Small intestine (tissue), 16 donors: ENCODE results near the gene HBEGF. TPM values are rescaled to one million over a fixed set of nuclear protein-coding genes. Genes with fewer than 3 reads are reported as not detected.

ENCODE experiments used
- DNase-seq, 2 donors: peaks; one replicate each; pipeline versions ENCODE4 v3.0.0 to v3.0.0-alpha.2; 2013
- FAIRE-seq: peaks from 2 replicates; lab custom pipeline; 2012; peaks lifted over from hg19 to GRCh38; lab: Jason Lieb, UNC
- H3K27ac ChIP-seq, 3 donors: one replicate each; pipeline ENCODE4 v1.5.1; 2013; ENCODE audit warnings: low read length in 2 of 3, mild to moderate bottlenecking in 2 of 3, control low read depth in 1 of 3, inconsistent platforms in 1 of 3, low read depth in 1 of 3, moderate library complexity in 1 of 3
- H3K27me3 ChIP-seq, 3 donors: one replicate each; pipeline ENCODE4 v1.6.1; 2013; ENCODE audit warnings: low read length in 3 of 3, inconsistent platforms in 1 of 3; ENCODE audit not compliant: control insufficient read depth in 3 of 3, insufficient read depth in 3 of 3
- H3K36me3 ChIP-seq, 3 donors: one replicate each; pipeline ENCODE4 v1.6.1; 2013; ENCODE audit warnings: low read length in 3 of 3, inconsistent platforms in 1 of 3, low read depth in 1 of 3, mild to moderate bottlenecking in 1 of 3, moderate library complexity in 1 of 3; ENCODE audit not compliant: control insufficient read depth in 3 of 3, insufficient read depth in 2 of 3
- H3K4me1 ChIP-seq, 3 donors: one replicate each; pipeline ENCODE4 v1.6.1; 2013; ENCODE audit warnings: low read length in 2 of 3, inconsistent platforms in 1 of 3, low read depth in 1 of 3, mild to moderate bottlenecking in 1 of 3, moderate library complexity in 1 of 3; ENCODE audit not compliant: control insufficient read depth in 3 of 3, insufficient read depth in 2 of 3
- H3K4me3 ChIP-seq, 3 donors: one replicate each; pipeline ENCODE4 v1.5.1; 2013; ENCODE audit warnings: low read length in 3 of 3, control low read depth in 1 of 3, inconsistent platforms in 1 of 3, low read depth in 1 of 3, mild to moderate bottlenecking in 1 of 3, moderate library complexity in 1 of 3
- H3K9me3 ChIP-seq, 2 donors: one replicate each; pipeline ENCODE4 v1.6.1; 2013; ENCODE audit warnings: low read depth in 1 of 2, low read length in 1 of 2; ENCODE audit not compliant: control insufficient read depth in 2 of 2, insufficient read depth in 1 of 2
- WGBS, 3 donors: extraction: QIAGEN DNeasy Blood & Tissue Kit; methylation state at CpG; one replicate each; pipeline ENCODE4 v1.1.7; 2013; 5-methylcytosine and 5-hydroxymethylcytosine counted together
- long read RNA-seq, 10 donors: transcript quantifications; one replicate each; lab custom pipeline, GENCODE V29; 2026
- polyA plus RNA-seq, 4 donors: library from polyadenylated mRNA; stranded (reverse) in 3 of 4; unstranded in 1 of 4; fragments of 200-250 nt in 3 of 4; fragments of 120-200 nt in 1 of 4; gene quantifications; one replicate each; pipeline versions ENCODE4 v1.2.1 to v1.2.3, GENCODE V29; 2013
- donor health status: healthy with polysubstance abuse.
- donor health status: control.
- donor health status: control.
- donor health status: Bipolar disorder and iron deficiency.
- donor health status: healthy.

HBEGF gene, protein sequence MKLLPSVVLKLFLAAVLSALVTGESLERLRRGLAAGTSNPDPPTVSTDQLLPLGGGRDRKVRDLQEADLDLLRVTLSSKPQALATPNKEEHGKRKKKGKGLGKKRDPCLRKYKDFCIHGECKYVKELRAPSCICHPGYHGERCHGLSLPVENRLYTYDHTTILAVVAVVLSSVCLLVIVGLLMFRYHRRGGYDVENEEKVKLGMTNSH
- 10 to 100 TPM in 3 of 4 donors, 1 to 10 TPM in 1; 2.1 to 18.1 (median 13.8) TPM for polyA plus RNA-seq
- long read RNA-seq, donor 1, partial matches to known transcripts, result 0 of 3 reads
- long read RNA-seq, donor 1, other reads (novel, unspliced or antisense), result 0 of 3 reads
- long read RNA-seq, donor 2, partial matches to known transcripts, result 0 of 1 reads
- long read RNA-seq, donor 2, other reads (novel, unspliced or antisense), result 0 of 1 reads
- long read RNA-seq, donor 3, partial matches to known transcripts, result 0 of 1 reads
- long read RNA-seq, donor 3, other reads (novel, unspliced or antisense), result 0 of 1 reads
- long read RNA-seq, donor 4, result 0 reads
- long read RNA-seq, donor 5, result 0 reads
- long read RNA-seq, donor 6, partial matches to known transcripts, result 0 of 1 reads
- long read RNA-seq, donor 6, other reads (novel, unspliced or antisense), result 0 of 1 reads
- long read RNA-seq, donor 7, partial matches to known transcripts, result 0 of 7 reads
- long read RNA-seq, donor 7, other reads (novel, unspliced or antisense), result 0 of 7 reads
- long read RNA-seq, donor 8, result 0 reads
- long read RNA-seq, donor 9, result 0 reads
- long read RNA-seq, donor 10, partial matches to known transcripts, result 0 of 3 reads
- long read RNA-seq, donor 10, other reads (novel, unspliced or antisense), result 0 of 3 reads

DNA sequence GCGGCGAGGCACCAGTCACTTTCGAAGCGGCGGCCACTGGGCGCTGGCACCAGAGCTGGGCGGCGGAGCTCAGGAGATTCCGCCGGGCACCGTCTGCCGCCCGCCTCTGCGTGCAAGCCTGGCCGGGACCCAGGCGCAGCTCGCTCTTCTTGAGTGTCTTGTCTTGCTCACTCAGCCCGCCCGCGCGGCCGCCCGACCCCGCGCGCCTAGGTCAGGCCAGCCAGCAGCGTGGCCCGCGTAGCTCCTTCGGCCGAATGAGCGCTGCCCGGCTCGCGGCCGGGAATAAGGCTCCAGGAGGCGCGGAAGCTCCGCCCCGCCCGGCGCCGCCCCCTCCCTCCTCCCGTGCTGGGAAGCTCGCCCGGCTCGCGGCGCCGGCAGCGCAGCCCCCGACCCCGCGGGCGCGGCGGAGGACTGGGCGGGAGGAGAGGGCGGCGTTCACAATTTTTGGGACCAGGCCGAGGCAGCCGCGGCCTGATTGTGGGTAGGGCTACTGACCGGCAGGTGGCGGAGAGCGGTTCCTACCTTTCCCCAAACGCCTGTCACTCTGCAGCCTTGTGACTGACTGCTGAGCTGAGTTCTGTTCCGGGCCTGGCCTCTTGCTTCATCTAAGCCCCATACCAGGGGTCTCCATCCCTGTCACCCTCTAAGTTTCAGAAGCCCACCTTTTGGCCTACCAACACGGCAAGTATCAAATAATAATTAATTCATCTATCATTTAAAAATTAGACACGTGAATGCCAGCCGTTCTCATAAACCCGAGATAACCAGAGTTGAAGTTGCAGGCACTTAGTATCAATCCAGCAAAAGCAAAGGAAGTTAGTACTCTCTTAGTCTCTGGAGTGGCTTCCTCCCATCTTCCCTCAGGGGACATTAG, at the start of gene HBEGF:
Gene HBEGF, minus strand, starts transcription at position 256 of the 874 bp plus-strand sequence. CDS start 275 bp downstream, outside the sequence.
- Histone ChIP-seq H3K4me1 (peaks cover 5 to 33% (median 10%) of the 10 kb centered on the region in 3 donors), H3K36me3 (peaks cover 2 to 10% (median 6%) of the 10 kb centered on the region in 3 donors), H3K9me3 (no peaks in the 10 kb centered on the region), H3K4me3 (peak within 1 kb of the TSS; percentile 52 to 73 (median 54)), H3K27ac (peak within 1 kb of the TSS; percentile 27 to 84 (median 84)), H3K27me3 (no peaks in the 10 kb centered on the region)
- WGBS, 3 donors, result 1% methylated on average over 51 to 72 of the region's 72 CpGs
- peak; percentile 79 to 92 for DNase-seq
- no peak for FAIRE-seq

GRCh38 chr5:140393738-140394137, 47.3 kb upstream of the HBEGF start:
- no peak for DNase-seq
- Histone ChIP-seq H3K4me1 (no peaks in the 10 kb centered on the region), H3K27me3 (no peaks in the 10 kb centered on the region), H3K36me3 (peaks cover 0 to 3% (median 2%) of the 10 kb centered on the region in 3 donors), H3K9me3 (no peaks in the 10 kb centered on the region), H3K4me3 (no peak overlapping the region), H3K27ac (no peak overlapping the region)
- no peak for FAIRE-seq
- WGBS, 3 donors, result 94 to 100% (median 98%) methylated on average over 2 of the region's 2 CpGs

- H3K27ac ChIP-seq, result no peak overlapping the region
- no peaks in the 10 kb centered on the region for H3K27me3 ChIP-seq
- H3K4me3 ChIP-seq, result no peak overlapping the region
- WGBS, 3 donors, result 73 to 94% (median 90%) methylated on average over 1 of the region's 1 CpG
- DNase-seq, result peak in 1 of 2 donors; percentile 48
- no peaks in the 10 kb centered on the region for H3K4me1 ChIP-seq
- H3K9me3 ChIP-seq, result no peaks in the 10 kb centered on the region
- peaks cover 0 to 3% (median 2%) of the 10 kb centered on the region in 3 donors for H3K36me3 ChIP-seq
- FAIRE-seq, result no peak
Observed at GRCh38 chr5:140391732-140392131, 45.3 kb upstream of the HBEGF start.

- 77 to 94% (median 88%) methylated on average over 1 of the region's 1 CpG for WGBS, 3 donors
- no peak for DNase-seq
Observed at GRCh38 chr5:140391312-140391711, 44.9 kb upstream of the HBEGF start.

GRCh38 chr5:140388052-140388451, 41.6 kb upstream of the HBEGF start:
- Histone ChIP-seq H3K36me3 (peaks cover 0 to 3% (median 2%) of the 10 kb centered on the region in 3 donors), H3K4me1 (peaks cover 0 to 1% (median 0%) of the 10 kb centered on the region in 3 donors), H3K27ac (no peak overlapping the region), H3K4me3 (no peak overlapping the region), H3K9me3 (no peaks in the 10 kb centered on the region), H3K27me3 (no peaks in the 10 kb centered on the region)
- DNase-seq (no peak), FAIRE-seq (no peak)
- WGBS, 3 donors, result 78 to 90% (median 80%) methylated on average over 2 of the region's 2 CpGs

More at GRCh38 chr5:140391312-140391711, 44.9 kb upstream of the HBEGF start:
- Histone ChIP-seq H3K4me1 (no peaks in the 10 kb centered on the region), H3K9me3 (no peaks in the 10 kb centered on the region), H3K27me3 (no peaks in the 10 kb centered on the region), H3K36me3 (peaks cover 0 to 3% (median 2%) of the 10 kb centered on the region in 3 donors), H3K4me3 (no peak overlapping the region), H3K27ac (no peak overlapping the region)
- FAIRE-seq, result no peak

DNA sequence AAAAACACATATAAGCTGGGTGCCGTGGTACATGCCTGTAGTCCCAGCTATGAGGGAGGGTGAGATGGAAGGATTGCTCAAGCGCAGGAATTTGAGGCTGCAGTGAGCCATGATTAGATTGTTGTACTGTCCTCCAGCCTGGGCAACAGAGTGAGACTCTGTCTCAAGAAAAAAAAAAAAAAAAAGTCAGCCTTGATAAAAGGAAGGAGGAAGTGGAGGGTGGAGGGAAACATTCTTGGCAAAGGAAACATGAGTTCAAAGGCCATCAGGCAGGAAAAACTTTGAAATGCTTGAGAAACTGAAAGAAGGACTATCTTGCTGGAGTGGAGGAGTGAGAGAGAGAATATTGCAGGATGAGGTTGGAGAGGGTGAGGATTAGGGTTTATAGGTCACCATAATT, 36.9 kb upstream of the HBEGF start:
- FAIRE-seq (no peak), DNase-seq (peak; percentile 61 to 94)
- WGBS, 3 donors, result 38 to 74% (median 57%) methylated on average over 2 of the region's 2 CpGs
- Histone ChIP-seq H3K4me1 (peaks cover 0 to 4% (median 3%) of the 10 kb centered on the region in 3 donors), H3K4me3 (no peak overlapping the region), H3K9me3 (peaks cover 0 to 4% of the 10 kb centered on the region in 2 donors), H3K36me3 (no peaks in the 10 kb centered on the region), H3K27me3 (no peaks in the 10 kb centered on the region), H3K27ac (peak overlapping the region in 1 of 3 donors; percentile 56)

DNA sequence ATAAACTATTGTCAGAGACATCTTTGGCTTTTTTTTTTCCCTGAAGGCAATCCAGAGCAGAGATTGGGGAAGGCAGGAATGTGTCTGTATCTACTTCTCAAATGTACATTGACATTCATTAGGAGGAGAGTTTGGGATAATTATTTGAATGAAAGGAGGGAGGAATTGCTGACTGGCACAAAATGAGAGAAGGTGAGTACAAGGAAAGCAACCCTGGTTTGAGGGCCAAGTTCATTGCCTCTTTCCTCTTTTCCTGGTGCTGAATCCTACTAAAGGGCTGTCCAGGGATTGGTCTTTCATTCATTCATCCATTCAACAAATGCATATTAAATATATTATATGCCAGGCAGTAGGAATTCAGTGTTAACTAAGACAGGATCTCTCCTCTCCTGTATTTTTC, 36.5 kb upstream of the HBEGF start:
- H3K4me3 ChIP-seq, result no peak overlapping the region
- H3K9me3 ChIP-seq, result peaks cover 0 to 4% of the 10 kb centered on the region in 2 donors
- H3K36me3 ChIP-seq, result no peaks in the 10 kb centered on the region
- no peak for FAIRE-seq
- H3K27me3 ChIP-seq, result no peaks in the 10 kb centered on the region
- peak in 1 of 2 donors; percentile 35 for DNase-seq
- H3K4me1 ChIP-seq, result peaks cover 0 to 4% (median 3%) of the 10 kb centered on the region in 3 donors
- H3K27ac ChIP-seq, result no peak overlapping the region
